ENCODE data around the gene ZFYVE9. TPM values are rescaled to one million over a fixed set of nuclear protein-coding genes. Genes with fewer than 3 reads are reported as not detected.

ZFYVE9 gene
- total and polyA plus RNA-seq, 2 of the 8 experiments (the other 6 are each of a cell fraction or from before 2014, with no cell fraction given), result 5.8 to 26.5 TPM

DNA sequence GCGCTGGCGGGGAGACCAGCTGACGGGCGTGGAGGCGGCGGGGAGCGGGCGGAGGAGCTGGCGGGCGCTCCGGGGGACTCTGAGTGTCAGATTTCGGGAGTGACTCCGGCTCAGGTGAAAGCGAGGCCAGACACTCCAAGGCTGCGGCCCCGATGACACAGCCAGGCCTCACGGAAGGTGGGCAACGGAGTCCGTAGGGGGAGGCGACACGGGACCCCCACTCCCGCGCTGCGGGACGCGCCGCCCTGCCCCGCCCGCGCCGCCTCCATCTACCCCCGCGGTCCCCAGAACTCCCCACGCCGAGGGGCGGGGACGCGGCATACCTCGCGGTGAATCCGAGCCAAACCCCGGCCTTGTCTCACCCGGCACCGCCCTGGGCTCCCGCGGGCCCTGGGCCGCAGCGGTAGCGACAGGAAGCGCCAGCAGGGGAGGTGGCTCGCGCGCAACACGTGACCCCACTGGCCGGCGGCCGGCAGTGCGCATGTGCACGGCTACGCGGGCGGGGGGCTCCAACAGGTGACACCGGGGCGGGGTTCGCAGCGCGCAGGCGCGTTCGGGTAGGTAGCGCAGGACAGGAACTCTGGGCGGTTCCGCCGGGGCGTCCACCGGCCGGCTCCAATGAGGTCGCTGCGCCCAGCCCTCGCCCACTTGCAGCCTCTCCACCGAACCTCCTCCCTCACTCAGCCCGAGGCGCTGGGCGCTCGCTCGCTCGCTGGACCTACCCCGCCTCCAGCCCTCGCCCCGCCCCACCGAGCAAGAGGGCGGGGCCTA is 224.0 kb downstream of the ZFYVE9 start, which contains the start of gene CC2D1B (continued):
- TF ChIP-seq ZNF274 (IDR thresholded peaks at IDR 0.05; ENCODE audit: borderline replicate concordance, extremely low read depth, low read length) (no peak), TAF1 (IDR thresholded peaks at IDR 0.05; ENCODE audit: low read depth, low read length) (peak; percentile 46; the same call in 1 of the 2 replicates), KDM4A (IDR thresholded peaks at IDR 0.05; ENCODE audit: low read depth, low read length, severe bottlenecking) (peak; percentile 66), CBX5 (IDR thresholded peaks at IDR 0.05; ENCODE audit: low read depth, low read length) (no peak), HDAC2 (IDR thresholded peaks at IDR 0.05; ENCODE audit: borderline replicate concordance in 1 of 2, low read depth in 2 of 2, low read length in 2 of 2) (peak in 1 of 2 experiments; percentile 63; a peak in 1 of 4 replicates), CEBPB (IDR thresholded peaks at IDR 0.05; ENCODE audit: low read depth, low read length) (no peak), RFX5 (IDR thresholded peaks at IDR 0.05; ENCODE audit: borderline replicate concordance, low read depth, low read length) (no peak), RBBP5 (IDR thresholded peaks at IDR 0.05; ENCODE audit: borderline replicate concordance, low read depth, low read length) (0 out of 2 replicates have a peak, but pooled peaks have one; percentile 81), SUZ12 (IDR thresholded peaks at IDR 0.05; ENCODE audit: low read length) (no peak), SRF (IDR thresholded peaks at IDR 0.05; ENCODE audit: low read depth, low read length) (no peak), POLR2AphosphoS5 (IDR thresholded peaks at IDR 0.05; ENCODE audit: low read depth, low read length) (peak; percentile 66), TCF12 (IDR thresholded peaks at IDR 0.05; ENCODE audit: low read depth, low read length) (no peak)
- TF ChIP-seq, protein P1, sequence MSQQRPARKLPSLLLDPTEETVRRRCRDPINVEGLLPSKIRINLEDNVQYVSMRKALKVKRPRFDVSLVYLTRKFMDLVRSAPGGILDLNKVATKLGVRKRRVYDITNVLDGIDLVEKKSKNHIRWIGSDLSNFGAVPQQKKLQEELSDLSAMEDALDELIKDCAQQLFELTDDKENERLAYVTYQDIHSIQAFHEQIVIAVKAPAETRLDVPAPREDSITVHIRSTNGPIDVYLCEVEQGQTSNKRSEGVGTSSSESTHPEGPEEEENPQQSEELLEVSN (IDR thresholded peaks at IDR 0.05), result no peak
- TF ChIP-seq, protein P2, sequence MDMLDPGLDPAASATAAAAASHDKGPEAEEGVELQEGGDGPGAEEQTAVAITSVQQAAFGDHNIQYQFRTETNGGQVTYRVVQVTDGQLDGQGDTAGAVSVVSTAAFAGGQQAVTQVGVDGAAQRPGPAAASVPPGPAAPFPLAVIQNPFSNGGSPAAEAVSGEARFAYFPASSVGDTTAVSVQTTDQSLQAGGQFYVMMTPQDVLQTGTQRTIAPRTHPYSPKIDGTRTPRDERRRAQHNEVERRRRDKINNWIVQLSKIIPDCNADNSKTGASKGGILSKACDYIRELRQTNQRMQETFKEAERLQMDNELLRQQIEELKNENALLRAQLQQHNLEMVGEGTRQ (IDR thresholded peaks at IDR 0.05; ENCODE audit: low read length), result peak; percentile 98

All from H1 (cell line).